ENCODE data around the gene INO80D. TPM values are rescaled to one million over a fixed set of nuclear protein-coding genes. Genes with fewer than 3 reads are reported as not detected.
"Not testable (repeated sequence)": the region's sequence is repeated elsewhere in the genome, so short reads cannot be mapped to it uniquely, and the experiment has no call there.

The INO80D gene
- polyA plus RNA-seq (2013, experiment 1 of 2; ENCODE audit: insufficient read length), result 2.5 TPM
- 2.2 TPM for polyA plus RNA-seq (2013, experiment 2 of 2; ENCODE audit: insufficient read length)

- DNase-seq, result peak; percentile 87
Measured at GRCh38 chr2:206085742-206086445, at the start of gene INO80D. Gene INO80D, minus strand, starts transcription at chr2:206086174. Its CDS starts 23,158 bp downstream, at chr2:206063016.

GRCh38 chr2:206127656-206128055 is 41.7 kb upstream of the INO80D start:
- DNase-seq, result no peak

GRCh38 chr2:206125901-206126300 is 39.9 kb upstream of the INO80D start:
- DNase-seq, result no peak

GRCh38 chr2:206122569-206122968 is 36.6 kb upstream of the INO80D start:
- not testable (repeated sequence) for DNase-seq

- no peak for DNase-seq
Measured at GRCh38 chr2:206116278-206116677, 30.3 kb upstream of the INO80D start.

- no peak for DNase-seq
Measured at GRCh38 chr2:206115026-206115578, 29.1 kb upstream of the INO80D start.

GRCh38 chr2:206112846-206113547 is 27.0 kb upstream of the INO80D start:
- peak; percentile 2 for DNase-seq

- DNase-seq, result peak; percentile 20
Measured at GRCh38 chr2:206112108-206112507, 26.1 kb upstream of the INO80D start.

GRCh38 chr2:206108713-206109112 is 22.7 kb upstream of the INO80D start:
- DNase-seq, result no peak

- DNase-seq, result no peak
Measured at GRCh38 chr2:206105541-206105940, 19.6 kb upstream of the INO80D start.

- DNase-seq, result no peak
Measured at GRCh38 chr2:206105038-206105437, 19.1 kb upstream of the INO80D start.

- DNase-seq, result not testable (repeated sequence)
Measured at GRCh38 chr2:206098872-206099271, 12.9 kb upstream of the INO80D start.

GRCh38 chr2:206098471-206098870 is 12.5 kb upstream of the INO80D start:
- DNase-seq, result no peak

GRCh38 chr2:206096876-206097275 is 10.9 kb upstream of the INO80D start:
- no peak for DNase-seq

- no peak for DNase-seq
Measured at GRCh38 chr2:206095536-206096332, 9.8 kb upstream of the INO80D start.

GRCh38 chr2:206092297-206092696 is 6.3 kb upstream of the INO80D start:
- DNase-seq, result no peak

GRCh38 chr2:206088248-206088647 is 2.3 kb upstream of the INO80D start:
- no peak for DNase-seq

GRCh38 chr2:206086716-206087350 is 859 bp upstream of the INO80D start:
- DNase-seq, result peak; percentile 16

- peak; percentile 28 for DNase-seq
Measured at GRCh38 chr2:206084870-206085741, 868 bp downstream of the INO80D start.

- peak; percentile 84 for DNase-seq
Measured at GRCh38 chr2:206084439-206084869, 1.5 kb downstream of the INO80D start.

Data from fibroblast of skin of back (primary cell).